ENCODE measurements around the gene DUSP7.

Gene DUSP7

GRCh38 chr3:52086461-52086860 lies 30.1 kb upstream of the DUSP7 start:
- DNase-seq = no peak

- DNase-seq = no peak
Measured at GRCh38 chr3:52085681-52086282, 29.4 kb upstream of the DUSP7 start.

- no peak for DNase-seq
Measured at GRCh38 chr3:52084954-52085680, 28.7 kb upstream of the DUSP7 start.

- DNase-seq = no peak
Measured at GRCh38 chr3:52084216-52084945, 28.0 kb upstream of the DUSP7 start.

GRCh38 chr3:52083556-52084087 lies 27.3 kb upstream of the DUSP7 start:
- DNase-seq = no peak

GRCh38 chr3:52082951-52083350 lies 26.6 kb upstream of the DUSP7 start:
- DNase-seq = no peak

- no peak for DNase-seq
Measured at GRCh38 chr3:52080830-52081719, 24.7 kb upstream of the DUSP7 start.

- no peak for DNase-seq
Measured at GRCh38 chr3:52079958-52080357, 23.6 kb upstream of the DUSP7 start.

- no peak for DNase-seq
Measured at GRCh38 chr3:52078781-52079560, 22.6 kb upstream of the DUSP7 start.

- no peak for DNase-seq
Measured at GRCh38 chr3:52077925-52078324, 21.6 kb upstream of the DUSP7 start.

- no peak for DNase-seq
Measured at GRCh38 chr3:52076896-52077780, 20.8 kb upstream of the DUSP7 start.

- no peak for DNase-seq
Measured at GRCh38 chr3:52073490-52073889, 17.1 kb upstream of the DUSP7 start.

- no peak for DNase-seq
Measured at GRCh38 chr3:52072471-52072870, 16.1 kb upstream of the DUSP7 start.

- DNase-seq = no peak
Measured at GRCh38 chr3:52072020-52072419, 15.6 kb upstream of the DUSP7 start.

GRCh38 chr3:52070724-52071621 lies 14.6 kb upstream of the DUSP7 start:
- DNase-seq = no peak

GRCh38 chr3:52069855-52070254 lies 13.5 kb upstream of the DUSP7 start:
- DNase-seq = no peak

- DNase-seq = no peak
Measured at GRCh38 chr3:52069135-52069534, 12.8 kb upstream of the DUSP7 start.

- no peak for DNase-seq
Measured at GRCh38 chr3:52068730-52069129, 12.4 kb upstream of the DUSP7 start.

- DNase-seq = no peak
Measured at GRCh38 chr3:52068055-52068571, 11.7 kb upstream of the DUSP7 start.

GRCh38 chr3:52067526-52067925 lies 11.2 kb upstream of the DUSP7 start:
- DNase-seq = no peak
